DOHH2 (cell line): ENCODE measurements around the gene PTGS2.
"Not testable (repeated sequence)": the region's sequence is repeated elsewhere in the genome, so short reads cannot be mapped to it uniquely, and the experiment has no call there.

Experiments used
- H3F3A ChIP-seq: fragments of 200-600 bp; sonication (generic), shearing (Covaris generic); 2 replicates; pipeline ENCODE4 v1.6.0; 2016; ENCODE audit warnings: antibody characterized with exemption, mild to moderate bottlenecking; ENCODE audit not compliant: control insufficient read depth, insufficient read depth
- H3K27ac ChIP-seq: fragments of 200-600 bp; sonication (generic); 2 replicates; pipeline ENCODE4 v1.5.1; 2014; ENCODE audit warnings: low read depth, mild to moderate bottlenecking, low read length, moderate library complexity
- H3K27me3 ChIP-seq: fragments of 200-600 bp; sonication (generic); 2 replicates; pipeline ENCODE4 v1.6.1; 2014; ENCODE audit warnings: mild to moderate bottlenecking, low read length, mixed read lengths; ENCODE audit not compliant: control insufficient read depth
- H3K36me3 ChIP-seq: fragments of 200-600 bp; sonication (generic); 2 replicates; pipeline ENCODE4 v1.6.1; 2014; ENCODE audit warnings: mild to moderate bottlenecking, low read length, moderate library complexity, mixed read lengths; ENCODE audit not compliant: control insufficient read depth
- H3K4me1 ChIP-seq: fragments of 200-600 bp; sonication (generic); 2 replicates; pipeline ENCODE4 v1.6.1; 2014; ENCODE audit warnings: mild to moderate bottlenecking, low read length, mixed read lengths; ENCODE audit not compliant: control insufficient read depth
- H3K4me2 ChIP-seq: fragments of 200-600 bp; sonication (generic); 2 replicates; pipeline ENCODE4 v1.6.0; 2014; ENCODE audit warnings: mild to moderate bottlenecking, low read length, moderate library complexity
- H3K4me3 ChIP-seq: fragments of 200-600 bp; sonication (generic); 2 replicates; pipeline ENCODE4 v1.5.1; 2014; ENCODE audit warnings: mild to moderate bottlenecking, low read length, mixed read lengths
- H3K79me2 ChIP-seq: fragments of 200-600 bp; sonication (generic); 2 replicates; pipeline ENCODE4 v1.6.1; 2014; ENCODE audit warnings: mild to moderate bottlenecking, low read length, mixed read lengths; ENCODE audit not compliant: control insufficient read depth
- H3K9me2 ChIP-seq: fragments of 200-600 bp; sonication (generic); replicated peaks from 2 replicates; pipeline ENCODE4 v1.6.1; 2014; ENCODE audit warnings: mild to moderate bottlenecking, low read length, mixed read lengths; ENCODE audit not compliant: control insufficient read depth
- H3K9me3 ChIP-seq: fragments of 200-600 bp; sonication (generic); 2 replicates; pipeline ENCODE4 v1.6.1; 2014; ENCODE audit warnings: antibody characterized with exemption, low read length, mixed read lengths; ENCODE audit not compliant: control insufficient read depth, insufficient read depth
- H4K20me1 ChIP-seq: fragments of 200-600 bp; sonication (generic); 2 replicates; pipeline ENCODE4 v1.6.0; 2014; ENCODE audit warnings: low read depth, mild to moderate bottlenecking, antibody characterized with exemption, low read length, moderate library complexity; ENCODE audit not compliant: control insufficient read depth, insufficient read depth
- EZH2phosphoT487 ChIP-seq: fragments of 200-600 bp; sonication (generic); IDR thresholded peaks from 2 replicates; pipeline ENCODE4 v1.6.1; 2017; ENCODE audit warnings: borderline replicate concordance, mild to moderate bottlenecking, antibody characterized with exemption, low read length, moderate library complexity, mixed read lengths
- TF ChIP-seq, protein P1 (sequence below): fragments of 200-600 bp; sonication (generic); IDR thresholded peaks from one replicate; pipeline ENCODE4 v1.5.1; 2014; ENCODE audit warnings: antibody characterized with exemption, mild to moderate bottlenecking, low read depth, low read length; ENCODE audit not compliant: poor library complexity, severe bottlenecking

The PTGS2 gene

DNA sequence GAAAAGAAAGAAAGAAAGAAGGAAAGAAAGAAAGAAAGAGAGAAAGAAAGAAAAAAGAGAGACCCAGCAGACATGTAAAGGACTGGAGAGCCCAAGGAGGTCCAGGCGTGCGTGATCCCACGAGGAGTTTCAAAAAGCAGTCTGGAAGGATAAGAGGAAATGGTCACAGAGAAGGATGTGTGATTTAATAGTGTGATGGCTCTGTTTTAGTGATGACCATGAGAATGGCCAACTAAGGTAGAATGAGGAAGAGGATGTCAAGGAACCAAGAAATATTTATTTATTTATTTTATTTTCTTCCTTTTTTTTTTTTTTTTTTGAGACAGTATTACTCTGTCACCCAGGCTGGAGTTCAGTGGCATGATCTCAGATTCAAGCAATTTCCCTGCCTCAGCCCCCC lies 25.5 kb downstream of the PTGS2 start:
- Histone ChIP-seq H3K4me2 (no peak overlapping the region), H3K9me2 (no peaks in the 10 kb centered on the region), H3K79me2 (no peaks in the 10 kb centered on the region), H3K4me3 (no peak overlapping the region), H3K9me3 (no peaks in the 10 kb centered on the region), H3K36me3 (no peaks in the 10 kb centered on the region), H3K4me1 (no peaks in the 10 kb centered on the region), H4K20me1 (no peaks in the 10 kb centered on the region), H3F3A (no peaks in the 10 kb centered on the region), H3K27me3 (no peaks in the 10 kb centered on the region), H3K27ac (no peak overlapping the region)
- TF ChIP-seq, protein P1, sequence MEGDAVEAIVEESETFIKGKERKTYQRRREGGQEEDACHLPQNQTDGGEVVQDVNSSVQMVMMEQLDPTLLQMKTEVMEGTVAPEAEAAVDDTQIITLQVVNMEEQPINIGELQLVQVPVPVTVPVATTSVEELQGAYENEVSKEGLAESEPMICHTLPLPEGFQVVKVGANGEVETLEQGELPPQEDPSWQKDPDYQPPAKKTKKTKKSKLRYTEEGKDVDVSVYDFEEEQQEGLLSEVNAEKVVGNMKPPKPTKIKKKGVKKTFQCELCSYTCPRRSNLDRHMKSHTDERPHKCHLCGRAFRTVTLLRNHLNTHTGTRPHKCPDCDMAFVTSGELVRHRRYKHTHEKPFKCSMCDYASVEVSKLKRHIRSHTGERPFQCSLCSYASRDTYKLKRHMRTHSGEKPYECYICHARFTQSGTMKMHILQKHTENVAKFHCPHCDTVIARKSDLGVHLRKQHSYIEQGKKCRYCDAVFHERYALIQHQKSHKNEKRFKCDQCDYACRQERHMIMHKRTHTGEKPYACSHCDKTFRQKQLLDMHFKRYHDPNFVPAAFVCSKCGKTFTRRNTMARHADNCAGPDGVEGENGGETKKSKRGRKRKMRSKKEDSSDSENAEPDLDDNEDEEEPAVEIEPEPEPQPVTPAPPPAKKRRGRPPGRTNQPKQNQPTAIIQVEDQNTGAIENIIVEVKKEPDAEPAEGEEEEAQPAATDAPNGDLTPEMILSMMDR: no peak
- TF ChIP-seq EZH2phosphoT487: no peak

DNA sequence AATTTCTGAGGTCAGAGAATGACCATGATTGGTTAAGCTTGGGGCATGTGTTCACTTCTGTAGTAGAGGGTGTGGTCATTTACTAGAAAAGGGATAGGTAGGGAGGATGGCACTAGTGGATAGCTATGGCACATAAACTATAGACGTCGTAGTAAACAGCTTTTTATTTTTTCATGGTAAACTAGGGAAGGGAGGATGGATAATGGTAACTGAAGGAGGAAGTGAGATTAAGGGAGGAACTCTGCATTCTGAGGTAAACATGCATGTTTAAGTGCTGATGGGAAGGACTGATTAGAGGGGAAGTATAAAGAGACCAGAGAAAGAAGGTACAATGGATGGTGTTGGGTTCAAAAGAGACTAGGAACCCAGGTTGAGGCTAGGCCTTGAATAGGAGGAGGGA lies 26.9 kb downstream of the PTGS2 start:
- H3K9me2 ChIP-seq: no peaks in the 10 kb centered on the region
- H4K20me1 ChIP-seq: no peaks in the 10 kb centered on the region
- H3K27ac ChIP-seq: no peak overlapping the region
- no peaks in the 10 kb centered on the region for H3K79me2 ChIP-seq
- no peaks in the 10 kb centered on the region for H3K27me3 ChIP-seq
- H3F3A ChIP-seq: no peaks in the 10 kb centered on the region
- H3K9me3 ChIP-seq: no peaks in the 10 kb centered on the region
- no peaks in the 10 kb centered on the region for H3K4me1 ChIP-seq
- H3K4me2 ChIP-seq: no peak overlapping the region
- TF ChIP-seq, protein P1: no peak
- no peak for TF ChIP-seq EZH2phosphoT487
- H3K4me3 ChIP-seq: no peak overlapping the region
- H3K36me3 ChIP-seq: no peaks in the 10 kb centered on the region

DNA sequence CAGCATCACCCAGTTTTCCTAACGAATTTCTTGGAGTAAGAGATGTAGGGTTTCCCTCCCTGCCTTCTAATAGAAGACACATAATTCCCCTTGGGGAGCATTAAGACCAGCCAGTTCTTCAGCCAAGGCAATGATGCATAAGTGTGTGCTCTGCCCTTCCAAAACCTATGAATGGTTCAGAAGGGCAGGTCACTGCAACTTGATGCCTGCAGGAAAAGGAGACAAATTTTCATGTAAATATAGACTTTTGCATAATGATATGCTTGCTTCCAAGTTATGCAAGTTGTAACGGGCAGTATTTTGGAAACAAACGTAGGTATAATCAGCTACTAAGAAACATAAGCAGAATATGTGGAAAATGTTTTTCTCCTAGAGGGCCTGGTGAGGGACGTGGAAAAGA lies 31.6 kb downstream of the PTGS2 start:
- Histone ChIP-seq H3K4me2 (no peak overlapping the region), H4K20me1 (no peaks in the 10 kb centered on the region), H3K9me3 (no peaks in the 10 kb centered on the region), H3K9me2 (no peaks in the 10 kb centered on the region), H3K4me3 (no peak overlapping the region), H3K27ac (no peak overlapping the region), H3K79me2 (no peaks in the 10 kb centered on the region), H3F3A (no peaks in the 10 kb centered on the region), H3K4me1 (no peaks in the 10 kb centered on the region), H3K27me3 (no peaks in the 10 kb centered on the region), H3K36me3 (no peaks in the 10 kb centered on the region)
- TF ChIP-seq EZH2phosphoT487: no peak
- TF ChIP-seq, protein P1: no peak

GRCh38 chr1:186647985-186648384 lies 32.2 kb downstream of the PTGS2 start:
- H3K79me2 ChIP-seq, H3F3A ChIP-seq, H3K27me3 ChIP-seq, H3K27ac ChIP-seq, H3K9me2 ChIP-seq, H3K4me2 ChIP-seq, H4K20me1 ChIP-seq, H3K4me3 ChIP-seq, H3K4me1 ChIP-seq, H3K36me3 ChIP-seq, H3K9me3 ChIP-seq: not testable (repeated sequence)
